Stimulated activated effector memory CD8-positive, alpha-beta T cell treated with anti-CD3 and anti-CD28 coated beads, Interleukin-12 subunit alpha, Interleukin-12 subunit beta, amount 100 ng/mL, for 72 hours (primary cell): ENCODE measurements around the gene RNF145.
A peak's percentile ranks its signal among the peaks of the same experiment; 100 is the strongest.

Experiments used
- ATAC-seq: fragments of 150-1000 bp; cut with Tn5 transposase; 2 replicates; pipeline ENCODE4 v1.10.0; 2021
- DNase-seq, 2 donors: peaks; one replicate each; pipeline ENCODE4 v3.0.0; 2021 to 2022; ENCODE audit warnings: low spot score in 2 of 2
- H3K27ac Mint-ChIP-seq: one replicate; pipeline ENCODE4 v1.8.0; 2022; ENCODE audit warnings: mild to moderate bottlenecking, mixed read lengths
- H3K36me3 Mint-ChIP-seq: one replicate; pipeline ENCODE4 v1.8.0; 2022; ENCODE audit warnings: mild to moderate bottlenecking, mixed read lengths
- H3K4me1 Mint-ChIP-seq: one replicate; pipeline ENCODE4 v1.8.0; 2022; ENCODE audit warnings: mixed read lengths
- H3K4me3 Mint-ChIP-seq: one replicate; pipeline ENCODE4 v1.8.0; 2022; ENCODE audit warnings: mild to moderate bottlenecking, mixed read lengths
- H3K9me3 Mint-ChIP-seq: one replicate; pipeline ENCODE4 v1.8.0; 2022; ENCODE audit warnings: mixed read lengths

RNF145 gene

DNA sequence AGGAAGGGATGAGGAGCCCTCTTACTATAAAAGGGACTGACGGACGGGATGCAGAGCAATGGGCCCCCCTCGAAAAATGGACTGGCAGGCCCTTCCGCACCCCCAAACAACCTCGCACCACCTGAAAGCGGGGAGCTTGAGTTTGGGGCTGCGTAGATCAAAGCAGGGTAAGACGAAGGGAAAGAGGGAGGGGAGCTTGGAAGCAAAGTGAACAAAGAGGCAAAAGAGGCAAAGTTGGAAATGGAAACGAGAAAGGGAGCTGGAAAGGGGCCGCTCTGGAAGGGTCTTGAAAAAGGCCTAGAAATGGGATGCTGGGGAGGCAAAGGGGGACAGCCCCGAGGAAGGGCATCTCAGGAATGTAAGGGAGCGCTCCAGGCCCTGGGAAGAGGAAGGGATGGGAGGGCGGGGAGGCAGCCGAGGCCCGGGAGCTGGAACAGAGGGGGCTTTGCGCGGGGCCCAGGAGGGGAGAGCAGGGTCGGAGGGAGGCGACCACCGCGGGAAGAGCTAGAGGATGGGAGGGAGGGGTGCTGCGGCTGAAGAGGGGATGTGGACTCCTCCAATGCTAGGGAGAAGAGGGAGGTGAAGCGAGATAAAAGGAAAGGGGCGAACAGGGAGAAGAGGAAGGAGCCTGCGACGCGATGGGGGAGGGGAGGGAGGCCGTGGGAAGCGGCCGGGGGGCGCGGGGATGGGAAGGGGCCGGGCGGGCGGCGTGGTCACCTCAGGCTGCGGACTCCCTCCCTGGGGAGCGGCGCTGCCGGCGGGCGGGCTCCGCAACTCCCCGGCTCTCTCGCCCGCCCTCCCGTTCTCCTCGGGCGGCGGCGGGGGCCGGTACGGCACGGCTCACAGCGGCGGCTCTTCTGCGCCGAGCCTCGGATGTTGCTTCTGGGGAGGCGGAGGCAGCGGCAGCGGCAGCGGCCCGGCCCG lies 577 bp downstream of the RNF145 start:
- DNase-seq (peak in 1 of 2 donors; percentile 58), ATAC-seq (peak; percentile 29)
- Mint-ChIP-seq H3K36me3 (peaks cover 53% of the 10 kb centered on the region), H3K4me3 (peak overlapping the region; percentile 100), H3K9me3 (no peaks in the 10 kb centered on the region), H3K27ac (peak overlapping the region; percentile 99), H3K4me1 (peaks cover 46% of the 10 kb centered on the region)

DNA sequence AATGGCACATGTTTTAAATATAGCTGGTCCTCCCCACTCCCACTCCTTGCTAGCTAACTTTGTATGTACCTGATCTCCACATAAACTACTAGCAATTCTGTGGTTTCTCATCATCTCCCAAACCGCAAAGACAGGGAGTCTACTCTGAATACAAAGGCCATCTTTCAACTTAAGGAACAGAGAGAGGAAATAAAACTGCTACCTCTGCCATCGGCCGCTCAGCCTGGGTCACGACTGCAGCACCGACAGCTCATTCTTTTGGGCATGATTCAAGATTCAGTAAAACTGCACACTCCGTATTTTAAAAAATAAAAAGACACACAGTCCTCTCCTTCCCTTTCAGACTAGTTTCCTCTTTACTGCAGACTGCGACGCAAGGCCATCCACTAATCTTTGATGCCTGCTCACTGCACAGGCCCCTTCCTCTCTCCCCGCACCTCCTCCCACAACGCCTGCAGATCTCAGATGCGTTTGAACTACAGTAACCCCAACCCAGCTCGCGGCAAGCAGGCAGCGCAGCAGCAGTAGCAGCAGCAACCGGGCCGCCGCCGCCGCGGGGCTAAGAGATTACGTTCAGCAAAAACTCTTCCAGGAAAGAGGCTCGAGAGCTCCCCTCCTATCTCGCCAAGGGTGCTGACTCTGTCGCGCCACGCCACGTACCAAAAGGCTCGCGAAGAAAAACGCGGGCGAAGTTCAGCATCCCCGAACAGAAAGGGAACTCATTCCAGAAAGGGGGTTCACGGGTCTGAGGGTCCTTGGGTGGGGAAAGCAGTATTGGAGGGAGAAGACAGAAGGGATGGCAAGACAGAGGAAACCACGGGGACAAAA lies 1.5 kb downstream of the RNF145 start:
- H3K36me3 Mint-ChIP-seq = peaks cover 62% of the 10 kb centered on the region
- peak overlapping the region; percentile 100 for H3K4me3 Mint-ChIP-seq
- H3K9me3 Mint-ChIP-seq = no peaks in the 10 kb centered on the region
- peaks cover 51% of the 10 kb centered on the region for H3K4me1 Mint-ChIP-seq
- H3K27ac Mint-ChIP-seq = peak overlapping the region; percentile 99
- DNase-seq (peak; percentile 42 to 85), ATAC-seq (peak; percentile 68)

DNA sequence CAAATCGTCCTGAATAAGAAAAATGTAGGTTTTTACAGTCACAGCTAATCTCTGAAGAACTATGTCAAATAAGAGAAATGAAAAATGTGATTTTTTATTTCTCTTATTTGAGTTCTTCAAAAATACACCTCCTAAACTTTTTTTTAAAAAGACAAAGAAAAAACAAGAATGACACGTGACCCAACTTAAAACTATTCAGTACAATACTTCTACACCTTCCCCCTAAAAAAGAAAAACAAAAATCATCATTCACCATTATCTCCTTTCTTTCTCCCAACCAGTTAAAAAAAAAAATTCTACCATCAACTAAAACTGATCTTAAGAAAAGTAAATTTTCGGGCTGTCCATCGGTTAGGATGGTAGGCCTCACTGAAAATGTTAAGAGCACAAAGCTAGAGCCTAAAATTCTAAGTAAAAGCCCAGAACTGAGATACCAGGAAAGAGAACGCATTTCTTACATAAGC lies 2.1 kb downstream of the RNF145 start:
- no peaks in the 10 kb centered on the region for H3K9me3 Mint-ChIP-seq
- H3K36me3 Mint-ChIP-seq = peaks cover 68% of the 10 kb centered on the region
- H3K4me3 Mint-ChIP-seq = peak overlapping the region; percentile 100
- DNase-seq = no peak
- peak; percentile 36 for ATAC-seq
- peak overlapping the region; percentile 99 for H3K27ac Mint-ChIP-seq
- peaks cover 52% of the 10 kb centered on the region for H3K4me1 Mint-ChIP-seq

DNA sequence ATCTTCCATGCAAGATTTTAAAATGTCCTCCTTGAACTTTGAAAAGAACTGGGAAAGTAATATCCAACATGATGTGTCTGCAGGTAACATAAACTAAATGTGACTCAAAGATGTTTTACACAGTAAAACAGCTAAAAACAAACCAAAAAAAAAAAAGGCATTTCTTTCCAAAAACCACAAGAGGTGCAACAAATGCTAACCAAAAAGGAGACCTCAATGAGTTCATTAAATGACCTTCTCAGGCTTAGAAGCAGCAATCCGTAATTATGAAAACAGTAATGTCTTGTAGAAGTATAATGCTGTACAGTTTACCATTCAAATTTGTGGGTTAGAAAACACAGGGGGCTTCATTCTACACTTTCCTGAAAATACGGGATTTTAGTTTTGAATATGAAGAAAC lies 2.5 kb downstream of the RNF145 start:
- Mint-ChIP-seq H3K4me3 (peak overlapping the region; percentile 100), H3K27ac (peak overlapping the region; percentile 99), H3K9me3 (no peaks in the 10 kb centered on the region), H3K36me3 (peaks cover 73% of the 10 kb centered on the region), H3K4me1 (peaks cover 52% of the 10 kb centered on the region)
- ATAC-seq = no peak
- no peak for DNase-seq

DNA sequence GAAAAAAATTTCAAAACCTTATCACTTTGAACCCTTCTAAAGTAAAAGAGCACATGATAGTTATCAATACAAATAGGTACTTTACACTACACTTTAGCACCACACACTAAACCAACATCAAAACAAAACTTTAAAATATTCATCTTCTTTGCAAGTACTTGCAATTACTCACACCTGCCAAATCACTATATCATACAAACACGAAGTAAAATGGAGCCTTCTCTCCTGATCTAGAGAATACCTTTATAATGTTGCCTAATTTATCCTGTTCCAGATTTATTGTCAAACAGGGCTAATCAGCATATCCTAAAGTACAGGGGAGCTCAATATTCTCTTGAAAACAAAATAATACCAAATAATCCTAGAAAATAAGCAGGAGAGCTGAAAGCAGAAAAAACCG lies 3.0 kb downstream of the RNF145 start:
- Mint-ChIP-seq H3K27ac (peak overlapping the region; percentile 99), H3K4me1 (peaks cover 52% of the 10 kb centered on the region), H3K36me3 (peaks cover 77% of the 10 kb centered on the region)

DNA sequence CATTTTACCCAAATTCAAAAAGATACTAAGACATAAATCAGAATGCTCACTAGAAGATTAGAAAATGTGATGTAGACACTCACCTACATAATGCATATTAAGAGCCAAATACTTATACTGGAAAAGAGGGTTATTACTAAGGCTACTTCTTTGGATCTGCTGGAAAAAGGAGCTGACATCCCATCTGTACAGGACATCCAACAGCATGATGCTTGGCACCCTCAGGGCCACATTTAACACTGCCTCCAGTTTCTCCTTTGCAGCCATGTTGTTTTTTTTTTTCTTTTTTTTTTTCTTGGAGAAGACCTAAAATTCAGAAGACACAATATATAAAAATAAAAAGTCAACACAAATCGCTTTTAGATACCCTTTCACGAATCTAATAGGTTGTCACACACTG lies 6.0 kb downstream of the RNF145 start:
- Mint-ChIP-seq H3K4me1 (peaks cover 60% of the 10 kb centered on the region), H3K4me3 (no peak overlapping the region), H3K9me3 (no peaks in the 10 kb centered on the region), H3K36me3 (peaks cover 93% of the 10 kb centered on the region), H3K27ac (no peak overlapping the region)
- no peak for DNase-seq
- no peak for ATAC-seq

More for the DNA sequence above, 3.0 kb downstream of the RNF145 start:
- ATAC-seq = no peak
- peak overlapping the region; percentile 100 for H3K4me3 Mint-ChIP-seq
- no peaks in the 10 kb centered on the region for H3K9me3 Mint-ChIP-seq
- DNase-seq = no peak

DNA sequence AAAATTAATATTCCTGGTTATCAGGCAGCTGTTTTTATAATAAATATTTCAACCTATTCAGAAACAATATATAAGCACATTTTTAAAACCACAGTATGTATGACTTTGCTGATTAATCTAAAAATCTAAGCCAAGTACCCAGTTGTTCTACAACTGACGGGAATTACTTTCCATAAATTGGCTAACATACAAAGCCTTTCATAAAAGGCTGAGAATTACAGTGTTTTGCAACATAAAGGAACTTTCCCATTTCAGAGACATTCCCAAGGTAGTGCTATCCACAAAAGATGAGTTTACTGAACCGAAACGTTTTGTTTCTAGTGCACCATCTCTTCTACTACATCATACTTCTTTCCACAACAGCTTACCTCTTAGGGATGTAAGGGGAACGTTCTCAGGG lies 7.2 kb downstream of the RNF145 start:
- H3K36me3 Mint-ChIP-seq = peaks cover 93% of the 10 kb centered on the region
- no peak for ATAC-seq
- peaks cover 53% of the 10 kb centered on the region for H3K4me1 Mint-ChIP-seq
- no peak overlapping the region for H3K27ac Mint-ChIP-seq
- DNase-seq = no peak
- H3K4me3 Mint-ChIP-seq = no peak overlapping the region
- H3K9me3 Mint-ChIP-seq = no peaks in the 10 kb centered on the region

DNA sequence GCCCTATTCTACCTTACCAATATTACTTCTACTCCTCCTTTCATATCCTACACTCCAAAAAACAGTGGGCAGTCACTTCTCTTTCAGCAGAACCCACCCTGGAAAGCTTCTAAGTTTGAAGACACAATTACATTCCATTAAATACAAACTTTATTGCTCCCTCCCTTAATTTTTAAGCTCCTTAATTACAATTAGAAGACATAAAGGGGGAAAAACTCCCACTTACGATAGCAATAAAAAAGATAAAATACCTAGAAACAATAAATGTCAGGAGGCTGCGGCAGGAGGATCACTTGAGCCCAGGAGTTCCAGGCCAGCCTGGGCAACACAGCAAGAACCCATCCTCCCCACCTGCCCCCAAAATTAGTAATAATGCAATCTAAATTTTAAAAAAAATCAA lies 9.6 kb downstream of the RNF145 start:
- DNase-seq (no peak), ATAC-seq (no peak)
- no peak overlapping the region for H3K4me3 Mint-ChIP-seq
- H3K27ac Mint-ChIP-seq = peak overlapping the region; percentile 62
- H3K36me3 Mint-ChIP-seq = peaks cover 99% of the 10 kb centered on the region
- H3K4me1 Mint-ChIP-seq = peaks cover 57% of the 10 kb centered on the region
- H3K9me3 Mint-ChIP-seq = no peaks in the 10 kb centered on the region

DNA sequence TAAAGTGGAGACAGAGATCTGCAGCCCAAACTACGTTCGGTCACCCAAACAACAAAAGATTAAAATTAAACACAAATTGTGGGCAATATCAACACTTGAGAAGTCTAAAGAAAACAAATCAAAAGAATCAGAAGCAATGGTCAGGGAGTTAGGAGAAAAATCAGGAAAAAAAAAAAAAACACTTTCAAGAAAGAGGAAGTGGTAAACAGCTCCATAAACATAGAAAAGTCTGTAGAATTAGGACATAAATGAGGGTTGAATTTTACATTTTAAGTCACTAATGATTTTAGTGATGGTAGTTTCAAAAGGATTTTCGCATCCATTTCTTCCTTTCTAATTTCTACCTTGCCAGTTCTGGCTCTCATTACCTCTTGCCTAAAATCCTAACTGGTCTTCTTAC lies 10.1 kb downstream of the RNF145 start:
- H3K4me3 Mint-ChIP-seq = no peak overlapping the region
- ATAC-seq (no peak), DNase-seq (no peak)
- H3K4me1 Mint-ChIP-seq = peaks cover 56% of the 10 kb centered on the region
- H3K27ac Mint-ChIP-seq = peak overlapping the region; percentile 62
- H3K36me3 Mint-ChIP-seq = peaks cover 99% of the 10 kb centered on the region
- H3K9me3 Mint-ChIP-seq = no peaks in the 10 kb centered on the region

DNA sequence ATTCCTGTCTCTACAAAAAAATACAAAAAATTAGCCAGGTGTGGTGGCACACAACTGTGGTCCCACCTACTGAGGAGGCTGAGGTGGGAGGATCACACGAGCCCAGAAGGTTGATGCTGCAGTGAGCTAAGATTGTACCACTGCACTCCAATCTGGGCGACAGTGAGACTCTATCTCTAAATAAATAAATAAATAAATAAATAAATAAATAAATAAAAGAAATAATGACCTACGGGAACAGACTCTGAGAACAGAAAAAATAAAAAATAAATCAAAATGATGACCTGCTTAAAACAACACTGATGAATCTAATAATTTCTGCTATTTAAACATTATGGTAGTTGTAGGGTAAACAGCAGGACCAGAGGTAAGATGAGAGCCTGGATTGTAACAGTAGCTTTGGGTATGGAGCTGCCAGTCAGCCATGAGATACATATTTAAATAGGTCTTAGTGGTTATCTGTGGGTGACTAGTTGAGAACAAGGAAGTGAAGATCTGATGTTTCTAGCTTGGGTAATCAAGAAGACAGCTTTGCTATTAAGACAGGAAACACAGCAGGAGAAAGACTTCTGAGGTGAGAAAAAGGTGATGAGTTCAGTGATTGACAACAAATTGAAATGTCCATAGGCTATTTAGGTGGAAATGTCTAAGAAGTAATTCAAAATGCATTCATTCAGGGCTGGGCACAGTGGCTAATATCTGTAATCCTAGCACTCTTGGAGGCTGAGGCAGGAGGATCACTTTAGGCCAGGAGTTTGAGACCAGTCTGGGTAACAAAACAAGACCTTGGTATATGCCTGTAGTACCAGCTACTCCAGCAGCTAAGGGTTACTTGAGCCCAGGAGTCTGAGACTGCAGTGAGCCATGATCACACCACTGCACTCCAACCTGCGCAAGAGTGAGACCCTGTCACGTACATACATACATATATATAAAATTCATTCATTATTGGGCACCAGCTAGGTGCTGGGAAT lies 11.0 kb downstream of the RNF145 start:
- Mint-ChIP-seq H3K9me3 (no peaks in the 10 kb centered on the region), H3K27ac (peak overlapping the region; percentile 69), H3K36me3 (peaks cover 99% of the 10 kb centered on the region), H3K4me1 (peaks cover 55% of the 10 kb centered on the region), H3K4me3 (no peak overlapping the region)
- ATAC-seq (peak; percentile 88), DNase-seq (no peak)

DNA sequence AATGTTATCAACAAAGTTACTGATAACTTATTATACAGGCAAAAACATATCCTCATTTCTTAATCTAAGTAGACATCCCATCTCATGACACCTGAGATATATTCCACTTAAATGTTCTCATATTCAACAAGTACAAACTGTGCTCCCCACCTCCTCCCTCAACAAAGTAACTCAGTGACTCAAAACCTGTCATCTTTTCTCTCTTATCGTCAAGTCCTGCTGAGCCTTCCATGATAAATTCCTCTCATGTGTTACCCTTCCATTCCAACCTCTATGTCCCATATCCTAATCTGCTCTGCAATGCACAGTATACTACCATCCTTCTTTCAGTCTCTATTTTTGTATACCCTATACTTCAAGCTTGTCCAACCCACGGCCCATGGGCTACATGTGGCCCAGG lies 13.6 kb downstream of the RNF145 start:
- Mint-ChIP-seq H3K4me1 (peaks cover 58% of the 10 kb centered on the region), H3K4me3 (no peak overlapping the region), H3K36me3 (peaks cover 100% of the 10 kb centered on the region), H3K9me3 (no peaks in the 10 kb centered on the region), H3K27ac (peak overlapping the region; percentile 9)
- ATAC-seq = no peak
- no peak for DNase-seq

DNA sequence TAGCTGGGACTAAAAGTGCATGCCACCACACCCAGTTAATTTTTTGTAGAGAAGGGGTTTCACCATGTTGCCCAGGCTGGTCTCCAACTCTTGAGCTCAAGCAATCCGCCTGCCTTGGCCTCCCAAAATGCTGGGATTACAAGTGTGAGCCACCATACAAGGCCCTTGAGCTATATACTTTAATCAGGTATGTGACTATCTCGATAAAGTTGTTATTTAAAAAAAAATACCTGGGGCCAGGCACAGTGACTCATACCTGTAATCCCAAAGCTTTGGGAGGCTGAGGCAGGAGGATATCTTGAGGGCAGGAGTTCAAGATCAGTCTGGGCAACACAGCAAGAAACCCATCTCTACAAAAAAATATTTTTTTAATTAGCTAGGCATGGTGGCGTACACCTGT lies 19.2 kb downstream of the RNF145 start:
- no peak for ATAC-seq
- DNase-seq = no peak
- Mint-ChIP-seq H3K27ac (no peak overlapping the region), H3K9me3 (no peaks in the 10 kb centered on the region), H3K4me3 (no peak overlapping the region), H3K36me3 (peaks cover 96% of the 10 kb centered on the region), H3K4me1 (peaks cover 18% of the 10 kb centered on the region)

DNA sequence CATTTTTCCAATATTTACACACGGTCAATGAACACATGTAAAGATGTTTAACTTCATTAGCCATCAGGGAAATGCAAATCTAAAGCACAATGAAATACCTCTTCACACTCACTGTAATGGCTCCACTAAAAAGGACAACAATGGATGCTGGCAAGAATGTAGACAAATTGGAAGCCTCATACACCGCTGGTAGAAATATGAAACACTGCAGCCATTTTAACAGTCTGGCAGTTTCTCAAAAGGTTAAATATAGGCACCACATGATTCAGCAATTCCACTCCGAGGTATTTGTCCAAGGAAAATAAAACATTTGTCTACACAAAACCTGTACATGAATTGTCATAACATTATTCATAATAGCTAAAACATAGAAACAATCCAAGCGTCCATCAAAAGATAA lies 20.0 kb downstream of the RNF145 start:
- H3K27ac Mint-ChIP-seq = no peak overlapping the region
- ATAC-seq = no peak
- peaks cover 20% of the 10 kb centered on the region for H3K4me1 Mint-ChIP-seq
- no peak for DNase-seq
- H3K9me3 Mint-ChIP-seq = no peaks in the 10 kb centered on the region
- H3K36me3 Mint-ChIP-seq = peaks cover 96% of the 10 kb centered on the region
- no peak overlapping the region for H3K4me3 Mint-ChIP-seq

DNA sequence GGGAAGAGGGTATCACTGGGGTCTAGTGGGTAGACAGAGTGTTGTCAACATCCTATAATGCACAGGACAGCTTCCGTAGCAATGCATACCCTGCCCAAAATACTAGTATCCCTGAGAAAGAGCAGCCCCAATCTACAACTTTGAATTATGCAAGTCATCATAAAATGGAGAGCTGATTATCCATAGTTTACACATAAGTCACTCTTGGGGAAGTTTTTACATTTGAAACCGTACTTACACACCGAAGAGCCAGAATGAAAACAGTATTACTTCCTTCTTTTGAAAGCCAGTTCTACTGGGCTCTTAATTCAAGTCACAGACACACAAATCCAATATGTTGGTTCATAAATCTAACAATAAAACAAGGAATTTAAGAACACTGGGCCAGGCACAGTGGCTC lies 21.6 kb downstream of the RNF145 start:
- H3K36me3 Mint-ChIP-seq = peaks cover 93% of the 10 kb centered on the region
- no peak overlapping the region for H3K4me3 Mint-ChIP-seq
- peaks cover 21% of the 10 kb centered on the region for H3K4me1 Mint-ChIP-seq
- ATAC-seq = no peak
- no peaks in the 10 kb centered on the region for H3K9me3 Mint-ChIP-seq
- H3K27ac Mint-ChIP-seq = no peak overlapping the region
- no peak for DNase-seq

DNA sequence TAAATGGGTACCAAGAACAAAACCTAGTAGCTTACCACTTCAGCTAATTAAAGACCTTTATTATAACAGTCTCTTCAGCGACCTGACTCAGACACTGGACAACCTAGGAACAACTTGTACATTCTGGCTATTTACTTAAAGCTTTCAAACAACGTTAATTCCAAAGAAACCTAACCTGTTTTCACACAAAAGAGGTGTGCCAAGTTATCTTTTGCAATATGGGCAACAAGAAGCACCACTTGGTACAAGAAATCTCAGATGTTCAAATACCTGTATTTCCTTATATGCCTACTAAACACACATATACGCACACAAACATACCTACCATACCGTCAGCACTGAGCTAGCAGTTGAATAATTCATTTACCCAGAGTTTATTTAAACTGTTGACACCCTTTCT lies 23.0 kb downstream of the RNF145 start:
- H3K36me3 Mint-ChIP-seq = peaks cover 92% of the 10 kb centered on the region
- no peak for DNase-seq
- no peak overlapping the region for H3K27ac Mint-ChIP-seq
- H3K4me1 Mint-ChIP-seq = peaks cover 19% of the 10 kb centered on the region
- no peaks in the 10 kb centered on the region for H3K9me3 Mint-ChIP-seq
- no peak for ATAC-seq
- H3K4me3 Mint-ChIP-seq = no peak overlapping the region
